HG02852 (cell line): Measurements from ENCODE around the gene ALDH16A1.

Source experiments
- ATAC-seq: cut with Tn5 transposase; IDR thresholded peaks from one replicate; pipeline ENCODE4 v1.9.1; 2021; ENCODE audit warnings: mild to moderate bottlenecking, moderate library complexity; ENCODE audit not compliant: unreplicated experiment

The ALDH16A1 gene

DNA sequence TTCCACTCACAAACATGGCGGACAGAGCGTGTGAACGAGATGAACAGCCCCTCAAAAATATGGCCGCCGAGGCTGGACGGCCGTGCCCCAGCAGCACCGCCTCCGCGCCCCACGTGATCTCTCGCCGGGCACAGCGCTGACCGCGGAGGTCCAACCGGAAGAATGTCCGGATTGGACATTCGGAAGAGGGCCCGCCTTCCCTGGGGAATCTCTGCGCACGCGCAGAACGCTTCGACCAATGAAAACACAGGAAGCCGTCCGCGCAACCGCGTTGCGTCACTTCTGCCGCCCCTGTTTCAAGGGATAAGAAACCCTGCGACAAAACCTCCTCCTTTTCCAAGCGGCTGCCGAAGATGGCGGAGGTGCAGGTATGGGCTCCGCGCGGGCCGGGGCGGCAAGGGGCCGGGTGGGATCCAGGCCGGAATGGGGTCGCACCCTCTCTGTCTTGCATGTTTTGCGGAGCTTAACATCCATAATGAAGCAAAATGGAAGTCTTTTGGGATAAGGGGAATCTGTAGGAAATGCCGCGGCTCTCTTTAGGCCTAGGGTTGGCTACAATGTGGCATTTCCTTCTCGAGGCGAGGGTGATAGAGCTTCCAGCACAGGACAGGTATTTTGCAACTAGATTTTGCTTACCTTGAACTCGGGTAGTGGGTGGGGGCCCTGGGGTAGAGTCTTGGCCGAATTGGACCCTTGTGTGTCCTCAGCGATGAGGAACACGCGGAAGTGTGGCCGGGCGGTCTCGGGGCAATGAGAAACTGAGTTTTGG is 34.4 kb downstream of the ALDH16A1 start, which contains the start of gene RPL13A:
TSS of gene RPL13A (plus strand) at position 332 of the 769 bp plus-strand sequence. CDS start at position 354, 22 bp downstream.
- peak; percentile 90 for ATAC-seq

- ATAC-seq, result no peak
Observed at GRCh38 chr19:49488046-49488862, 35.2 kb downstream of the ALDH16A1 start.

DNA sequence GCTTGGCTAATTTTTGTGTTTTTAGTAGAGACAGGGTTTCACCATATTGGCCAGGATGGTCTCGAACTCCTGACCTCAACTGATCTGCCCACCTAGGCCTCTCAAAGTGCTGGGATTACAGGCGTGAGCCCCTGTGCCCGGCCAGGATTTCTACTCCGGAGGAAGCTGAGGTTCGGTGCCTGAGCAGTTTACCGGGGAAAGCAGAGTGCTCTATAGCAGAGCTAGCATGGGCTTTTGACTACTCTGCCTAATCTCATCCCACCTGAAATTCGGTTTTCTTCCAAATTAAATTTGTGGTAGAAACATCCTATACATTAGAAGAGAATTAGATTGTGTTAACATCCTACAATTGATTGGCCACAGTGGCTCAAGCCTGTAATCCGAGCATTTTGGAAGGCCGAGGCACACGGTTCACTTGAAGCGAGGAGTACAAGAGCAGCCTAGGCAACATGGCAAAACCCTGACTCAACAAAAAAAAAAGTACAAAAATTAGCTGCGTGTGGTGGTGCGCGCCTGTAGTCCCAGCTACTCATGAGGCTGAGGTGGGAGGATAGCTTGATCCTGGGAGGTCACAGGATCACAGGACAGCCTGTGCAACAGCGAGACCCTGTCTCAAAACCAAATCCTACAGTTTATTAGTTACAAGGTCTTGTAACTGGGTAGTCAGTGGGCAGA is 36.0 kb downstream of the ALDH16A1 start:
- ATAC-seq, result no peak

- ATAC-seq, result no peak
Observed at GRCh38 chr19:49489601-49490167, 36.7 kb downstream of the ALDH16A1 start.

GRCh38 chr19:49490287-49491029 is 37.4 kb downstream of the ALDH16A1 start:
- no peak for ATAC-seq

- no peak for ATAC-seq
Observed at GRCh38 chr19:49491030-49491803, 38.2 kb downstream of the ALDH16A1 start.

- no peak for ATAC-seq
Observed at GRCh38 chr19:49491804-49492572, 39.0 kb downstream of the ALDH16A1 start.

- ATAC-seq, result no peak
Observed at GRCh38 chr19:49492573-49493405, 39.8 kb downstream of the ALDH16A1 start.

DNA sequence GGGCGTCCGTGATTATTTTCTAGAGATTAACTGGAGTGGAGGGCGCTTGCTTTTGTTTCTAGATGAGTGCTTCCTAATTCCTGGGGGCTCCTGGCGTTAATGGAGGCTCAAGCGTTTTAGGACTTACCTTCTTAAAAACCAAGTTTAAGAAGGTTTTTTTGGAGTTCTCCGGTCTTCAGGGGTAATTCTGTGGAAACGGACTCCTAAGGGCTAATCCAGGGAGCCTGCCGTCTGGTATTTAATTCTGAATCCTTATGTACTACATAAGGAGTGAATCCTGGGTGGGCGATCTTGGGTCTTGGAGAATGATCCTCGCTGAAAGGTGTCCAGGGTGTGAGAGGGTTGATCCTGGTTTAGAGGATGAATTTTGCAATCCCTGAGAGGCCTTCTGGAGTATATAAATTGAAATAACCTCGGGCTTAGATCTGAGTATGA is 43.6 kb downstream of the ALDH16A1 start:
- no peak for ATAC-seq

DNA sequence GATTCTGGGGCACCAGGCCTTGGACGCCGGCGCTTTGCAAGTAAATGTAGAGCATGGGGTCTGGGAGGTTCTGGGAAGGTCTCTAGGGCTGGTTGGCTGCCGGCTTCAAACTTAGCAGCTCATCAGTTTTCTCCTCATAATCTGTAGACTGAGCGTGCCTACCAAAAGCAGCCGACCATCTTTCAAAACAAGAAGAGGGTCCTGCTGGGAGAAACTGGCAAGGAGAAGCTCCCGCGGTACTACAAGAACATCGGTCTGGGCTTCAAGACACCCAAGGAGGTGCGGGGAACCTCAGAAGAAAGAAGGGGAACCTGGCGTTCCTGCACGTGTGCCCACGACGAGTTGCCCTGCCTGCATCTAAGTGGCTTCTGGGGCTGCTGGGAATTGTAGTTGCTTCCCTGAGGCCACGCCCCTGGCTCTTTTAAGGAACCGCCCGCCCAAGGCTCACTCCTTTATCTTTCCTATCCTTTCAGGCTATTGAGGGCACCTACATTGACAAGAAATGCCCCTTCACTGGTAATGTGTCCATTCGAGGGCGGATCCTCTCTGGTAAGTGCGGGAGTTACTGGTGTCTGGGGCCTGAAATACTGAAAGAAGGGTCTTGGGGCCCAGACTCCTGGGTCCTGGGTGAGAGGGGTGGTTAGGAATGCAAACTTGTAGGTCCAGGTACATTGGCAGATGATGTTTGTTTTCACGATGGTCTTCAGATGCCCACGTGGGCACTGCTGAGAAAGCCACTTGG is 44.2 kb downstream of the ALDH16A1 start:
- no peak for ATAC-seq

GRCh38 chr19:49497789-49498103 is 44.7 kb downstream of the ALDH16A1 start:
- ATAC-seq, result no peak

GRCh38 chr19:49498475-49498874 is 45.5 kb downstream of the ALDH16A1 start:
- ATAC-seq, result no peak

GRCh38 chr19:49499030-49499670 is 46.1 kb downstream of the ALDH16A1 start:
- ATAC-seq, result no peak

DNA sequence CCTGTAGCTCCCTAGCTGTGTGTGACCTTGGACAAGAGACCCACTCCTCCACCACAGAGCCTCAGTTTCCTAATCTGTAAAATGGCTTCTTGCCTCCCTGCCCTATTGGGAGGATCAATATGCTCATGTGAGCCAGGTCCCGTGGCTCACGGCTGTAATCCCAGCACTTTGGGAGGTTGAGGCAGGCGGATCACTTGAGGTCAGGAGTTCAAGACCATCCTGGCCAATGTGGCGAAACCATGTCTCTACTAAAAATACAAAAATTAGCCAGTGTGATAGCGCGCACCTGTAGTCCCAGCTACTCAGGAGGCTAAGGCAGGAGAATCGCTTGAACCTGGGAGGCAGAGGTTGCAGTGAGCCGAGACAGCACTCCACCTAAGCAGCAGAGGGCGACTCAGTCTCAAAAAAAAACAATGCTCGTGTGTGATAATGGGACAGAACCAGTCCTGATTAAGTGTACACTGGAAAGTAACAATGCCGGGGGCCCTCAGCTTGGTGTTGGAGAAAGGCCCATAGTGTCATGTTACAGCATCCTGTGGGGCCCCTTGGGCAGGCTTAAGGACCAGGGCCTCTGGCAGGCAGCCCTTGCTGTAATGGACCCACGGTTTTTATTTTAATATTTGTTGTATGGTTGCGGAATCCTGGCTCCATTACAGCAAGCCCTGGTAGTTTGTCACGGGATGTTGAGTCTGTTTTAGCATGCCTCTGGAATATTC is 50.0 kb downstream of the ALDH16A1 start:
- ATAC-seq, result no peak

DNA sequence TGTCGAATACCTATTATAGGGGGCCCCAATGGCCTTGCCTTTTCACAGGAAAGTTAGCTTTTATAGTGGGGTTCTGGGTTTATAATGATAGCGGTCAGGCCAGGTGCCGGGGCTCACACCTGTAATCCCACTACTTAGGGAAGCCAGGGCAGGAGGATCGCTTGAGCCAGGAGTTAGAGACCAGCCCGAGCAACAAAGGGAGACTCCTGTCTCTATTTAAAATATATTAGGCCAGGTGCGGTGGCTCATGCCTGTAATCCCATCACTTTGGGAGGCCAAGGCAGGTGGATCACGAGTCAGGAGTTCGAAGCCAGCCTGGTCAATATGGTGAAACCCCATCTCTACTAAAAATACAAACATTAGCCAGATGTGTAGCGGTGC is 50.5 kb downstream of the ALDH16A1 start:
- no peak for ATAC-seq

GRCh38 chr19:49506575-49507105 is 53.6 kb downstream of the ALDH16A1 start:
- no peak for ATAC-seq
